ENCODE results near the gene RETSAT.
"Not testable (repeated sequence)": the region's sequence is repeated elsewhere in the genome, so short reads cannot be mapped to it uniquely, and the experiment has no call there.

Gene RETSAT

GRCh38 chr2:85347599-85347998, 6.7 kb downstream of the RETSAT start:
- no peak overlapping the region for H3K4me3 ChIP-seq (ENCODE audit: low read depth, low read length)
- DNase-seq (ENCODE audit: low read depth) = no peak
- TF ChIP-seq CTCF (IDR thresholded peaks at IDR 0.05; ENCODE audit: insufficient read depth, low read depth, low read length, missing control alignments) = no peak

GRCh38 chr2:85344356-85344954, 9.9 kb downstream of the RETSAT start:
- H3K4me3 ChIP-seq (ENCODE audit: low read depth, low read length) = no peak overlapping the region
- no peak for TF ChIP-seq CTCF (IDR thresholded peaks at IDR 0.05; ENCODE audit: insufficient read depth, low read depth, low read length, missing control alignments)
- DNase-seq (ENCODE audit: low read depth) = no peak

- not testable (repeated sequence) for H3K4me3 ChIP-seq (ENCODE audit: low read depth, low read length); DNase-seq (ENCODE audit: low read depth)
Measured at GRCh38 chr2:85343207-85343895, 11.0 kb downstream of the RETSAT start.

GRCh38 chr2:85342156-85342555, 12.2 kb downstream of the RETSAT start:
- TF ChIP-seq CTCF (IDR thresholded peaks at IDR 0.05; ENCODE audit: insufficient read depth, low read depth, low read length, missing control alignments) = no peak
- no peak for DNase-seq (ENCODE audit: low read depth)
- no peak overlapping the region for H3K4me3 ChIP-seq (ENCODE audit: low read depth, low read length)

- no peak for TF ChIP-seq CTCF (IDR thresholded peaks at IDR 0.05; ENCODE audit: insufficient read depth, low read depth, low read length, missing control alignments)
- no peak overlapping the region for H3K4me3 ChIP-seq (ENCODE audit: low read depth, low read length)
- no peak for DNase-seq (ENCODE audit: low read depth)
Measured at GRCh38 chr2:85341269-85342029, 12.9 kb downstream of the RETSAT start.

- TF ChIP-seq CTCF (IDR thresholded peaks at IDR 0.05; ENCODE audit: insufficient read depth, low read depth, low read length, missing control alignments) = no peak
- DNase-seq (ENCODE audit: low read depth) = no peak
- H3K4me3 ChIP-seq (ENCODE audit: low read depth, low read length) = no peak overlapping the region
Measured at GRCh38 chr2:85340034-85340892, 14.1 kb downstream of the RETSAT start.

GRCh38 chr2:85334928-85335327, 19.4 kb downstream of the RETSAT start:
- H3K4me3 ChIP-seq (ENCODE audit: low read depth, low read length) = no peak overlapping the region
- no peak for DNase-seq (ENCODE audit: low read depth)
- TF ChIP-seq CTCF (IDR thresholded peaks at IDR 0.05; ENCODE audit: insufficient read depth, low read depth, low read length, missing control alignments) = no peak

DNA sequence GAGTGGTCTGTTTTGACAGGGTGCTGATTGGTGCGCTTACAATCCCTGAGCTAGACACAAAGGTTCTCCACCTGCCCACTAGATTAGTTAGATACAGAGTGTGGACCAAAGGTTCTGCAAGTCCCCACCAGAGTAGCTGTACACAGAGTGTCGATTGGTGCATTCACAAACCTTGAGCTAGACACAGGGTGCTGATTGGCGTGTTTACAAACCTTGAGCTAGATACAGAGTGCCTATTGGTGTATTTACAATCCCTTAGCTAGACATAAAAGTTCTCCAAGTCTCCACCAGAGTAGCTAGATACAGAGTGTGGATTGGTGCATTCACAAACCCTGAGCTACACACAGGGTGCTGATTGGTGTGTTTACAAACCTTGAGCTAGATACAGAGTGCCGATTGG, 20.5 kb downstream of the RETSAT start:
- H3K4me3 ChIP-seq (ENCODE audit: low read depth, low read length); DNase-seq (ENCODE audit: low read depth): not testable (repeated sequence)

Data from GM12865 (cell line).